ENCODE results near the gene IVD. TPM values are rescaled to one million over a fixed set of nuclear protein-coding genes. Genes with fewer than 3 reads are reported as not detected.

IVD gene
- total RNA-seq, 1 experiment from 2014 or later: 51.8 TPM

GRCh38 chr15:40470423-40471104, 65.0 kb downstream of the IVD start, which contains the start of gene CHST14:
TSS of gene CHST14 (plus strand) at chr15:40470984. CDS start at chr15:40471214, 230 bp downstream.
- no peak for TF ChIP-seq EZH2 (IDR thresholded peaks at IDR 0.05; ENCODE audit: borderline replicate concordance, low read depth, low read length, poor library complexity, severe bottlenecking)
- no peak for TF ChIP-seq CTCF (conservative IDR thresholded peaks at IDR 0.05; ENCODE audit: low read depth, low read length)
- CTCF ChIA-PET: no interaction called here

More at GRCh38 chr15:40470423-40471104, 65.0 kb downstream of the IVD start, which contains the start of gene CHST14:
- BruUV-seq (replicated peaks): no TSS peak
- DNase-seq (ENCODE audit: low spot score): peak; percentile 60
- POLR2A ChIA-PET (ENCODE audit: low non-redundant PET): no interaction called here
- Histone ChIP-seq H3K36me3 (ENCODE audit: insufficient read depth, low read length, poor library complexity, severe bottlenecking) (peaks cover 4% of the 10 kb centered on the region), H3K4me1 (ENCODE audit: insufficient read depth, low read length, poor library complexity, severe bottlenecking) (peaks cover 6% of the 10 kb centered on the region), H3K27ac (ENCODE audit: low read depth, low read length, poor library complexity, severe bottlenecking) (peak within 1 kb of the TSS; percentile 69), H3K4me3 (ENCODE audit: low read depth, low read length, poor library complexity, severe bottlenecking) (peak within 1 kb of the TSS; percentile 54), H3K27me3 (replicated peaks; ENCODE audit: insufficient read depth, low read depth, low read length, poor library complexity) (no peaks in the 10 kb centered on the region), H3K9me3 (ENCODE audit: low read depth, low read length, poor library complexity, severe bottlenecking) (no peaks in the 10 kb centered on the region)
- intact Hi-C loops (cut with micrococcal nuclease; ENCODE audit: unreplicated experiment): no loop called here

Other genes with a start within 250 kb of the IVD start
- 190 and 196 TPM in 2 replicates for gene BUB1B, start 244.7 kb upstream of the IVD start, total RNA-seq (2021)
- 0.84 and 1.5 TPM in 2 replicates for gene PAK6, start 166.7 kb upstream of the IVD start, total RNA-seq (2021)
- 2.5 TPM in 2 replicates for gene ANKRD63, start 122.7 kb upstream of the IVD start, total RNA-seq (2021)
- 5.6 and 6.6 TPM in 2 replicates for gene PLCB2, start 97.9 kb upstream of the IVD start, total RNA-seq (2021)
- gene INAFM2, start 82.1 kb upstream of the IVD start, total RNA-seq (2021): 14.5 and 15.6 TPM in 2 replicates
- 8.6 and 8.9 TPM in 2 replicates for gene CCDC9B, start 64.9 kb upstream of the IVD start, total RNA-seq (2021)
- gene PHGR1, start 54.8 kb upstream of the IVD start, total RNA-seq (2021): not detected in 2 replicates
- gene DISP2, start 47.6 kb upstream of the IVD start, total RNA-seq (2021): 0.62 and 1.3 TPM in 2 replicates
- gene KNSTRN, start 23.1 kb upstream of the IVD start, total RNA-seq (2021): 115 and 121 TPM in 2 replicates
- 32.7 and 33.5 TPM in 2 replicates for gene BAHD1, start 35.2 kb downstream of the IVD start, total RNA-seq (2021)
- gene CHST14, start 65.2 kb downstream of the IVD start, total RNA-seq (2021): 14.3 and 17.6 TPM in 2 replicates
- gene CCDC32, start 159.2 kb downstream of the IVD start, total RNA-seq (2021): 10.4 and 11.7 TPM in 2 replicates
- 17.0 and 18.1 TPM in 2 replicates for gene RPUSD2, start 163.5 kb downstream of the IVD start, total RNA-seq (2021)
- 36.7 and 40.3 TPM in 2 replicates for gene KNL1, start 188.5 kb downstream of the IVD start, total RNA-seq (2021)